C1 segment of cervical spinal cord (tissue), 14 donors: Measurements from ENCODE around the gene ZNF185.
A peak's percentile ranks its signal among the peaks of the same experiment; 100 is the strongest.

ENCODE experiments used
- DNase-seq, 14 donors: peaks; one replicate each; lab custom pipeline; 2025; lab: John Stamatoyannopoulos, UW

ZNF185 gene

DNA sequence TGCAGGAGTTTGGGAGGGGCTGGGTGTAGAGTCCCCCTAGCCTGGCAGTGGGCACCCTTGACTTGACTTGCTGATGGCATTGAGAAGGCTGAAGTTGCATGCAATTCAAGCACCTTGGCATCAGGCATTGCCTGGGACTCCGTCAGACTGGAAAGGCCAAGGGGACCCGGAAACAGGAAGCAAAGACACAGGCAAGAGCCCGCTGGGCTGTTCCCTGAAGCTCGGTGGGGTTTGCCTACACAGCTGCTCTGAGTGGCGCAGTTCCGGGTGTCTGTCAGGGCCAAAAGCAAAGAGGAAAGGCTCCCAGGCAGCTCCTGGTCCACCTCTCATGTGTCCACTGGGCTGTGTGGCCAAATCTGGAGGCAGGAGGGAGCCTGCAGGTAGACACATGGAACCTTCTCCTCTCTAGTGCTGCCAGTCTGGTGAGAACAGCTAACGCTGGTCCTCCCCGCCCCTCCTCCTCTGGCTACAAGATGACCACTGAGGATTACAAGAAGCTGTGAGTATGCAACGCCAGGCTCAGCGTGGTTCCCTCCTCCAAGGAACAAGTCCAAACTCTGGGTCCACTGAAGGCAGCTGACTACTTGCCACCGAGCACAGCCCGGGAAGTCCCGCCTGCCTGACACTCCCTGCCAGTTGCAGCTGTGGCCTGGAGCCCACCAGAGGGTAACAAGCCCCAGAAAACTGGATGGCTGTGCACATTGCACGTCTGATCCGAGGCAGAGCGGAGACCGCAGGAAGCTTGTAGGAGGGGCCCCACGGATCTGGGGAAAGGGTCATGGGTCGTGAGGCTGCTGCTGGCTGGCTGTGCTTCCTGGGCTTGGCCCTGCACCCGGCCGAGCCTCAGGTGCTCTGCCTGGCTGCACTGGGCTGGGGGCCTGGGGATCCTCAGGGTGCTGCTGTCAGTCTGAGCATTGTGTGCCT is 20.1 kb downstream of the ZNF185 start:
- DNase-seq: peak in 1 of 14 donors; percentile 22

- no peak for DNase-seq
Observed at GRCh38 chrX:152918707-152919106, 20.8 kb downstream of the ZNF185 start.

DNA sequence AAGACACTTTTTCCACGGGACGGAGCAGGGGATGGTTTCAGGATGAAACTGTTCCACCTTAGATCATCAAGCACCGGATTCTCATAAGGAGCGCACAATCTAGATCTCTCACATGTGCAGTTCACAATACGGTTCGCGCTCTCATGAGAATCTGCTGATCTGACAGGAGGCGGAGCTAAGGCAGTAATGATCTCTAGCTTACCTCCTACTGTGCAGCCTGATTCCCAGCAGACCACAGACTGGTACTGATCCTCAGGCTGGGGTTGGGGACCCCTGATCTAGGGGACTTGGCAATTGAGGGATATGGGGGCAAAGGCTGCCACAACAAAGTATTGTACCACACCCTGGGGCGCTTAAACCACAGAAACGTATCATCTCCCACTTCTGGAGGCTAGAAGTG is 25.7 kb downstream of the ZNF185 start:
- DNase-seq: no peak

- no peak for DNase-seq
Observed at GRCh38 chrX:152925835-152926234, 28.0 kb downstream of the ZNF185 start.

- DNase-seq: peak in 4 of 14 donors; percentile 7 to 54 (median 26)
Observed at GRCh38 chrX:152926279-152926678, 28.4 kb downstream of the ZNF185 start.

GRCh38 chrX:152926923-152927322 is 29.1 kb downstream of the ZNF185 start:
- peak in 3 of 14 donors; percentile 9 to 26 (median 22) for DNase-seq

DNA sequence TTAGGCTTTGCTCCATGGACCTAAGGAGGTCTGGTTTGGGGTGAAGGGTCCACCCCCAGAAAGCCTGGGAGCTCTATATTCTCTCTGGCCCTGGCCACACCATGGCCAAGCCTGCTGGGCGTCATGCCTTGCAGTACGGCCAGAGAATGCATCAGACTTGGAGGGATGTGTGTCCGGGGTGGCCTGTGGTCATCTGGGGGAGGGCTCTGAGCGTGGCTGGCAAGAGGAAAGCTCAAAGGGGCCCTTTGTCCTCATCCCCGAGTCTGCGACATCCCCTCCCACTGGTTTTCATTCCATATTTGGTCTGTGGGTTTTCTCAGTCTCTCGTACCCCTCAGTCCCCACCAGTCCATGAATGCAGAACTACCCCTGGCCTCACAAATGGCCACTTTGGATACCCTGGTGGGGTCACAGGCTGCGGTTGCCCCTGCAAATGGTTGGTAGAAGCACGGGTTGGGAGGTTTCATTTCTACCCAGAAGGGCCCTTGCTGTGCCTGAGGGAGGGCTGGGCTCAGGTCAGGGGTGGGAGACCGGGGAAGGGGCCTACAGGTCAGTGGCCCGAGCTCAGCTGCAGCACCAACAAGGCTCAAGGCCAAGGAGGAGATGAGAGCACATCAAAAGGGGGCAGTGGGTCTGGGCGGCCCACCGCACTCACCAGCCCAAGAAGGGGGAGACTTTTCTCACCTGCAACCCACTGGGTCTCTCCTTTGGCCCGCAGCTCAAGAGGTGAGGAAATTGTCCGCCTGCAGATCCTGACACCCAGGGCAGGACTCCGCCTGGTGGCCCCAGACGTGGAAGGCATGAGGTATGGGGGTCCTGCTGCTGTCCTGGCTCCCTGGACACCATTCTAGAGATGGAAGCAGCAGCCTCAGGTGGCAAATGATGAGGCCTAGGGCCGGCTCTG is 30.2 kb downstream of the ZNF185 start:
- peak in 2 of 14 donors; percentile 9 to 32 for DNase-seq

- DNase-seq: no peak
Observed at GRCh38 chrX:152928761-152929400, 31.0 kb downstream of the ZNF185 start.

GRCh38 chrX:152929898-152930297 is 32.0 kb downstream of the ZNF185 start:
- DNase-seq: no peak

- no peak for DNase-seq
Observed at GRCh38 chrX:152930516-152930915, 32.6 kb downstream of the ZNF185 start.

DNA sequence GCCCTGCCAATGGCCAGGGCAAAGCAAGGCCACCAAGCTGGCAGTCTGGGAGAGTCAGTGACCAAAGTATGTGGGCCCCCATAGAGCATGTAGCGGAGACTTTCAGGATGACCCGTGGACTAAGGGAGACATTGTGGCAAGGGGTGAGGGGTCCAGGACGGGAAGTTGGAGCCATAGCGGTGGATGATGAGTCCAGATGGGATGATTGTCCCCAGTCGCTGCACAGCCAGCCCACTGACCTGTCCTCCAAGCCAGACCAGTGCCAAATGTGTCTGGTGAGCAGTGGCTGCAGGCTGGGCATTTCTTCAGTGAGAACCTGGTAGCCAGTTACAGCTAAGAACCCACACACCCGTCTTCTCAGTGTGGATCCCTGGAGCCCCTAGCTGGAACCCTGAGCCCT is 34.3 kb downstream of the ZNF185 start:
- DNase-seq: no peak

GRCh38 chrX:152932598-152933175 is 34.8 kb downstream of the ZNF185 start:
- DNase-seq: no peak

GRCh38 chrX:152936306-152936705 is 38.4 kb downstream of the ZNF185 start:
- DNase-seq: no peak

GRCh38 chrX:152937236-152937635 is 39.4 kb downstream of the ZNF185 start:
- DNase-seq: no peak

GRCh38 chrX:152941328-152942076 is 43.6 kb downstream of the ZNF185 start:
- peak; percentile 16 to 90 (median 81) for DNase-seq

DNA sequence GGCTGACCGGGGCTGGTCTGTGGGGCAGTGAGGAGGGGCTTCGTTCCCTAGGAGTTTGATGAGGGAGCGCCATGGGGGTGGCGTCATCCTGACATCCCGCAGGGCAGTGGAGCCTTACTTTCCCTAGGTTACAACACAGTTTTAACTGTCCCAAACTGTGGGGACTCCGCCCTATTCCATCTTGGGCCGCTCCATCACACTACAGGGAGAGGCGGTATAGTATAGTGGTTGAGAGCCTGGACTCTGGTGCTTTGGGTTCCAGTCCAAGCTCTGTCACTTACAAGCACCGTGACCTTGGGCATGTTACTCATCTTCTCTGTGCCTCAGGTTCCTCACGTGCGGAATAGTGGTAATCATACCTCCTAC is 44.2 kb downstream of the ZNF185 start:
- no peak for DNase-seq

GRCh38 chrX:152943826-152944225 is 46.0 kb downstream of the ZNF185 start:
- no peak for DNase-seq

GRCh38 chrX:152945021-152945979 is 47.4 kb downstream of the ZNF185 start:
- no peak for DNase-seq

GRCh38 chrX:152946681-152947080 is 48.8 kb downstream of the ZNF185 start:
- no peak for DNase-seq
